GM12891 (cell line): ENCODE results near the gene ACBD6.

Source experiments
- POLR2A ChIP-seq: IDR thresholded peaks from 2 replicates; pipeline ENCODE4 v1.6.1; 2011; ENCODE audit warnings: low read depth, low read length, control low read depth
- POLR2AphosphoS5 ChIP-seq: IDR thresholded peaks from 2 replicates; pipeline ENCODE4 v1.6.1; 2011; ENCODE audit warnings: low read depth, low read length, control low read depth
- POU2F2 ChIP-seq: IDR thresholded peaks from 2 replicates; pipeline ENCODE4 v1.6.1; 2011; ENCODE audit warnings: low read depth, mild to moderate bottlenecking, control low read depth, low read length, moderate library complexity
- SPI1 ChIP-seq: IDR thresholded peaks from 2 replicates; pipeline ENCODE4 v1.6.1; 2011; ENCODE audit warnings: low read depth, low read length, control low read depth
- TAF1 ChIP-seq: IDR thresholded peaks from 2 replicates; pipeline ENCODE4 v1.6.1; 2011; ENCODE audit warnings: low read depth, low read length, control low read depth

- TF ChIP-seq POLR2A (no peak), POLR2AphosphoS5 (no peak), POU2F2 (no peak), TAF1 (no peak), SPI1 (no peak)
Observed at GRCh38 chr1:180528868-180529470, 26.6 kb upstream of the ACBD6 start.
